C4-2B (cell line): Measurements from ENCODE around the gene C10orf90.

Source experiments
- H3K27ac ChIP-seq: fragments of 450-650 bp; 2 replicates; pipeline ENCODE4 v1.5.1; 2017
- ZFX ChIP-seq: fragments of 450-650 bp; IDR thresholded peaks from 2 replicates; pipeline ENCODE4 v1.6.1; 2017
- TF ChIP-seq, protein P1 (sequence below): fragments of 450-650 bp; conservative IDR thresholded peaks from 2 replicates; pipeline ENCODE4 v1.5.1; 2017; ENCODE audit warnings: mild to moderate bottlenecking

C10orf90 gene

DNA sequence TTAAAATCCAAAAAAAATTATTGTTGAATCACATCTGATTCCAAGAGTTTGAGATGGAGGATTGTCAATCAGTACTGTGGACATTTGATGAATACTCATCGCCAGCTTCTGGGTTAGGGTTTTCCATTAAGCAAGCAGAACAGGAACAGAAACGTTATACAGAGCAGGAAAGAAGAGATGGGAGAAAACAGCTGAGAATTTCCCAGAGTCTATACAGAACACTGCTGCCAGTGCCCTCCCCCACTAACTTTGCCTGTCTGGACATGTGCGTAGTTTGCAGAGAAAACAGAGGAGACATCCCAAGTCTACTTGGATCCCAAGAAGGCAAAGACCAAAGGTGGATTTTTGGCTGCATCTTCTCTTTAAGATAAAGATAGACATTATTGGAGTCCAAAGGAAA lies 19.0 kb downstream of the C10orf90 start:
- no peak overlapping the region for H3K27ac ChIP-seq
- TF ChIP-seq, protein P1, sequence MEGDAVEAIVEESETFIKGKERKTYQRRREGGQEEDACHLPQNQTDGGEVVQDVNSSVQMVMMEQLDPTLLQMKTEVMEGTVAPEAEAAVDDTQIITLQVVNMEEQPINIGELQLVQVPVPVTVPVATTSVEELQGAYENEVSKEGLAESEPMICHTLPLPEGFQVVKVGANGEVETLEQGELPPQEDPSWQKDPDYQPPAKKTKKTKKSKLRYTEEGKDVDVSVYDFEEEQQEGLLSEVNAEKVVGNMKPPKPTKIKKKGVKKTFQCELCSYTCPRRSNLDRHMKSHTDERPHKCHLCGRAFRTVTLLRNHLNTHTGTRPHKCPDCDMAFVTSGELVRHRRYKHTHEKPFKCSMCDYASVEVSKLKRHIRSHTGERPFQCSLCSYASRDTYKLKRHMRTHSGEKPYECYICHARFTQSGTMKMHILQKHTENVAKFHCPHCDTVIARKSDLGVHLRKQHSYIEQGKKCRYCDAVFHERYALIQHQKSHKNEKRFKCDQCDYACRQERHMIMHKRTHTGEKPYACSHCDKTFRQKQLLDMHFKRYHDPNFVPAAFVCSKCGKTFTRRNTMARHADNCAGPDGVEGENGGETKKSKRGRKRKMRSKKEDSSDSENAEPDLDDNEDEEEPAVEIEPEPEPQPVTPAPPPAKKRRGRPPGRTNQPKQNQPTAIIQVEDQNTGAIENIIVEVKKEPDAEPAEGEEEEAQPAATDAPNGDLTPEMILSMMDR = no peak
- TF ChIP-seq ZFX = no peak

DNA sequence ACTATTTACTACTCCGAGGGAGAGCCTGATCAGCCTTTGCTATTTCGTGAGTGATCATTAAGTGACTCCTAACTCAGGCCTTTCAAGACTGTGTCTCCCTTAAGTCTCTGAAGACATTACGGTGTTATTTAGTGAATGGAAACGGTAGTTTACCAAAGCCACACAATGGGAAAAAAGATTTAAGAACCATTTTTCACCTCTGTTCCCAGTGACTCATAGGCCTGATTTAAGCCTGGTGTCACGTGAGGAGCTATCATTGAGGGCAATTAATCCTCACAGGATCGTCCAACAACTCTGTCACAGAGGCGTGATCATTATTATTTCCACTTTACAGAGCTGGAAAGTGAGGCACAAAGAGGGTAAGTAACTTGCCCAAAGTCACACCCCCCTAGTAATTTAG lies 20.3 kb downstream of the C10orf90 start:
- TF ChIP-seq, protein P1 = no peak
- TF ChIP-seq ZFX = no peak
- H3K27ac ChIP-seq = no peak overlapping the region

DNA sequence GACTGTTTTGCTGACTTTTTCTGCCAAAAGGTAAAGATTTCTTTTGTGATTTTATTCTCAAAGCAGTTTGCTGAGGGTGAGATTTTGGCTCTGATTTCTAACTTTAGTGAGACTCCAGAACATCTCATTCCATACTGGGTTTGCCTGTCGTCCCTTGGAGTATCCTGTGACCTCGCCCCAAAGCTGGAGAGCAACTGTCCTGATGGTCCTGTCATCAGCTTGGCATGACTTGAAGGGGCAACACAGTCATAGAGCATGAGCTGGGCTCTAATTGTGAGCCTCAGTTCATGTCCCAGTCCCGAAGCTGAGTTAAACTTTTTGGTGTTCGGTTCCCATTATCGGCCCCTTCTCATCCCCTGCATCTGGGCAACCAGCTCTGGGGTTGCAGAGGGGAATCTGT lies 23.4 kb downstream of the C10orf90 start:
- H3K27ac ChIP-seq = no peak overlapping the region
- TF ChIP-seq, protein P1 = no peak
- TF ChIP-seq ZFX = no peak

DNA sequence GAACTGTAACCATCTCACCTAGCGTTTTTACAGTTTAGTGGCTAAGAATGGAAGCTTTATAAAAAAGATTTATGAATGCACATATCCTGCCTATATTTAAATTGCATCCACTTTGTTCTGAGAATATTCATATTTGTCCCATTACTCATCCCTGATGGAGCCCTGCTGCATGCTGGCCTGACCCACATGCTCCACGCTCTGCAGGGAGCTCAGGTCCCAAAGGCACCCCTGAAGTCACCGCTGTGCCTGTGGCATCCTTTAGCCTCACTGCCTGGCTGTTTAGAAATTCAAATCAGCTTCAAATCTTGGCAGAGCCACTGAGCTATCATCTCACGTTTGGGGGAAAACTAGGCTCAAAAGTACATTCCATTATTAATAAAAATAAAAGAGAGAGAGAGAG lies 24.4 kb downstream of the C10orf90 start:
- TF ChIP-seq, protein P1 = no peak
- TF ChIP-seq ZFX = no peak
- no peak overlapping the region for H3K27ac ChIP-seq

DNA sequence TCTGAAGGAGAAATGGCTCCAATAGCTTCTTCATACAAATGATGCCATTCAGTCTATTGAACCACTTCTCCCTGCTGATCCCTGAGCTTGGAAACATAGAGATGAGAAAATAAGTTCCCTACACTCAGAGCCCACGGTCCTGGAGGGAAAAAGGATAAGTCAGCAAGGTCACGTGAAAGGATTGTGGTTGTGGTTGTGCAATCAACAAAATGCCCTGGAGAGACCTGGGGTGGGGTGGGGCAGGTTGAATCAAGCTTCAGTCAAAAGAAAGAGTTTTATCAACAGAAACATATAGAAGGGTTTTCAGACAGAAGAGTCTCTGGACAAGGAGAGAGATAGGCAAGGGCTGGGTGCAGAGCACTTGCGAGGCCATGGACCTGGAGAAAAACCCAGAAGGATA lies 30.1 kb downstream of the C10orf90 start:
- TF ChIP-seq, protein P1 = no peak
- TF ChIP-seq ZFX = no peak
- H3K27ac ChIP-seq = no peak overlapping the region

DNA sequence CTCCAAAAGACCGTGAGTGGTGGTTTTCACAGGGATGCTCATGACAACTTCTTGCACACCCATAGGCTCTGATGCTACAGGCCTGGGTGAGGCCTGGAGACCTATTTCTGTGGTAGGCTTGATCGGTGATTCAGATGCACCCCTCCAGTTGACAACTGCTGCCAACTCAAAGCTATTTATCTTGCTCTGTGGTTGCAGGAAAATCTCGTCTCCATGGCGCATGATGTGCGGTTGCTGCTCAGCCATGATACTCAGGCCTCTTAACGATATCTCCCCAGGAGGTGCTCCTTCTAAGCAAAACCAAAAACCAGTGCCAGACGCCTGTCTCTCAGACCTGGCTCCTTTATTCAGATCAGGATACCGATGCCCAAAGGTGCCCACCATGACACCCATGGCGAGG lies 31.4 kb downstream of the C10orf90 start:
- no peak for TF ChIP-seq ZFX
- TF ChIP-seq, protein P1 = no peak

DNA sequence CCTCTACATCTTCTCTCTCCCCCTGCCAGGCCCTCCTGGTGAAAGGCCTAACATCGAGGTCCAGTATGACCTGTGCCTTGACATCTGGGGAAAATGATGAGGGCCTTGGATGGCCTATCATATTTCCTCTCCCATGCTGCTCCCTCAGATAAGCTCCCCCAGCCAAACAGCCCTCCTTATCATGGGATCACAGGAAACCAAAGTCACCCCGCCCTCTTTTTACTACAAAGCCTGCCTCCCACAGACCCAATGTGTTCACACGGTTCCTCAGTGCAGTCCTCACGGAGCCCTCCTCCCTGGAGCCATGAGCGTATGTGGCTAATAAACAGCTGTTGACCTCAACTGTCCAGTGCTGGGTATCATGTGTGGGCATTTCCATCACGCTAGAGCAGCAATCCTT lies 32.0 kb downstream of the C10orf90 start:
- H3K27ac ChIP-seq = no peak overlapping the region
- TF ChIP-seq, protein P1 = no peak
- TF ChIP-seq ZFX = no peak

More for the DNA sequence above, 31.4 kb downstream of the C10orf90 start:
- no peak overlapping the region for H3K27ac ChIP-seq
